HG02610 (cell line): ENCODE measurements around the gene SNX10.

ENCODE experiments used
- ATAC-seq: cut with Tn5 transposase; IDR thresholded peaks from one replicate; pipeline ENCODE4 v1.9.1; 2021; ENCODE audit warnings: mild to moderate bottlenecking, moderate library complexity; ENCODE audit not compliant: unreplicated experiment

The SNX10 gene

GRCh38 chr7:26398756-26399509 lies 107.3 kb downstream of the SNX10 start:
- peak; percentile 89 for ATAC-seq

DNA sequence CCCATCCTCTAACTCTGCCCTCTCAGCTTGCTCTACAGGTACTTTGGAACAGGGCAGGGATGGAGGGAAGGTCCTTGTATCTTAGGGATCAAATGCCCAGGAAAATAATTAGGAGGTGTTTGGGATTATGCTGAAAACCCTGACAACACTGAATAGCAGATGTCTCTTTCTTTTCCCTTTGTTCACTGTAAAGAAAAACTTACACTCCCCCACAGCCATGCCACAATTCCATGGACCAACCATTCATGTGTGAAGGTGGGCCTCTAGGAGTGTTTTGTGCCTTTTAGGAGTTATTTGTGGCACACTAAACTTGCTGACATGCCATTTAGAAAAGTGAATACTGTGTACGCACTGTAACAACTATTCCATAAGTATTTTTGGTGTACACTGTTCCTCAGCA lies 108.1 kb downstream of the SNX10 start:
- ATAC-seq, result no peak

DNA sequence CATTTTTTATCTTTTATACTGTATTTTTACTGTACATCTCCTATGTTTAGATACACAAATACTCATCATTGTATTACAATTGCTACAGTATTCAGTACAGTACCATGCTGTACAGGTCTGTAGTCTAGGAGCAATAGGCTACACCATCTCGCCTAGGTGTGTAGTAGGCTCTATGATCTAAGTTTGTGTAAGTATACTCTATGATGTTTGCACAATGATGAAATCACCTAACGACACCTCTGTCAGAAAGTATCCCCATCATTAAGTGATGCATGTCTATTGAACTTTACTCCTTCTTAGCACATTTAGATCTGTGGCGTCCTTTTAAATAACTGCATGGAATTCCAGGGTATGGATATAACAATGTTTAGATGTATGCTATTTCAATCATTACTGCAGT lies 112.0 kb downstream of the SNX10 start:
- ATAC-seq, result no peak

DNA sequence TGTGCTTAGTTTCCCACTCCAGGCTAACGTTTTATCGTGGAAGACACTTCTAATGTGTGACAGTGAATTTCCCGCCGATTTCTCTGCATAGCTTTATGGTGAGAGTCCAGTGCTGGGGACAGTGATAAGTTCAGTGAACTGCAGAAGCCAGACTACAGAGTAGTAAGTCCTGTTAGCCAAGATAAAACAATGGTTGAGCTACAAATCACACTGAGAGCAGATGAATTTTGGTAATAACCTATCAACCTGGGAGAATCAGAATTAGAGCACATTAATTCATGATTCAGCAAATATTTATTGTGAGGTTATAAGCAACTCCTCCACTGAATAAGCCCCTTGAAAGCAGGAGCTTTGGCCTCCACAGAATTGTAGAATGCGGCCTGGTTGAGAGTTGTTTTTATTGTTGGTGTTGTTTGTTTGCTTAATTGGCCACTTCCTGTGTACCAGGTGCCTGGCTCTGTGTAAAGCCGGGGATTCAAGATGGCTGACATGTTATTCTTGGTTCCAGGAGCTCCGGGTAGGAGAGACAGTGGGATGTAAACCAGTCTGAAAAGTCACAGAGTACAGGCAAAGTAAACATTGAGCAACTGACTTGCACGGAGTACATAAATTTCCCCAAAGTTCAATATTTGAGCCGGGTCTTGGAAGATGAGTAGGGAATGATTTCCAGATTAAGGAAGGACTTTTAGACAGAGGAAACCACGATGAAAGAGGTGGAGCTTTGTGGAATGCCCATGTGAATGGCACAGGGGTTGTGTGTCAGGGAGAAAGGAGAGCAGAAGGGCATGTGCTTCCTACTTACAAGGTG lies 112.7 kb downstream of the SNX10 start:
- no peak for ATAC-seq

DNA sequence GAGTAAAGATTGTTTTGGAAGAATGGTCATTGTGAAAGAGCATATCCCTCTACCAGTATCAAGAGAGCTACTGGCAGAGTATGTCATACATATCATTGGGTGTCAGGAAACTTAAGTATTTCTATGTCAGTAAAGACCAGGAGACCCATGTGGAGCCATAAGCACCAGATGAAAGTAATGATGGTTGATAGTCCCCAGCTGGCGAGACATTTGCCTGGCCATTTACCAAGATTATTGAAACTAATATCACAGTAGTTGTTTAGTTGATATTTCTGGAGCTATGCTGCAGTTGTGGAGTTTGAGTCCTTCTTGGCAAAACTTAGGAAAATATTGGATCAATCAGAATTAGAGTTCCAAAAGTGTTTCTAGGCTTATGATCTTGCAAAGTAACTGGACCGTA lies 114.8 kb downstream of the SNX10 start:
- no peak for ATAC-seq

- ATAC-seq, result no peak
These were observed 118.2 kb downstream of the SNX10 start for GRCh38 chr7:26409661-26410547.

DNA sequence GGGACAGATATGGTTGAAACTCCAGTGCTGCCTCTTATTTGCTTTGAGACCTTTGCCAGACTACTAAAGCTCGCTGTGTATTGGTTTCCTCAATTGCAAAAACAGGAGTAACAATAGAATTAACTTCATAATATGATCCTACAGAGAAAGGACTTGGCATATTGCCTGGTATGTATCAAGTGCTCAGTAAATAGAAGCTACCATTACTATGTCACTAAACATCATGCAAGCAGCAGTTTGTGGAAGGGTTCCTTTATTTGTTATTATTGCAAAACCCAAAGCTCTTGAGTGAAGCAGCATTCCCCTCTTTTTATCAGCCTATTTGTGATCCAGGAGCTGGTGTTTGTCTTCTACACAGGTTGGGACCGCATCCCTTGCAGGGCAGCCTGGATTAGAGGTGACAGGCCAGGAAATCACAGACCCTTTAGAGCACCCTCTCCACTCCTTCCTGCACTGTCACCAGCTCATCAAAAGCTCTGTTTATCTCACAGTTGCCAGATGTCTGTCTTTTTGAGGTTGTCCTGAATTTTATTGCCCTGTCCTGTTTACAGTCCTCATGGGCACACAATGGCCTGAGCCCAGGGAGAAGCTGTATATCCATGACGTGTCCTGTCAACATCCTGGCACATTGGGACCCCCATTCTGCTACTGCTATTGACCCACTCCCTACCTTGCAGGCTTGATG lies 121.5 kb downstream of the SNX10 start:
- no peak for ATAC-seq

DNA sequence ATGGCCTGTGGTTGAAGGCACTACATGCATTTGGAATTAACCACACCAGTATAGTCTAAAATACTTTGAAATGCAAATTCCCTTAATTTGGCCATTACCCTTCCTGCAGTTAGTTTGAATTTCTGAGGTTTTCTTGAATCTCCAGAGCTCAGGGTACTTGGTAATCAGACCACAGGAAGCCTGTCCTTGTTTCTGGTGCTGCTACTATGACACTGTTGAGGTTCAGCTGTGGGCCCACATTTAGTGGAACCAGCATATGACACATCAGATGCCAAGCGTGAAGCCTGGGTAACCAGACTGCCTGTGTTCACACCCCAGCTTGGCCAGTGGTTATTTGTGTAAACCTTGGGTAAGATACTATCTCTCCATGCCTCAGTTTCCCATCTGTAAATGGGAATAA lies 124.3 kb downstream of the SNX10 start:
- no peak for ATAC-seq

GRCh38 chr7:26417911-26418413 lies 126.3 kb downstream of the SNX10 start:
- no peak for ATAC-seq

DNA sequence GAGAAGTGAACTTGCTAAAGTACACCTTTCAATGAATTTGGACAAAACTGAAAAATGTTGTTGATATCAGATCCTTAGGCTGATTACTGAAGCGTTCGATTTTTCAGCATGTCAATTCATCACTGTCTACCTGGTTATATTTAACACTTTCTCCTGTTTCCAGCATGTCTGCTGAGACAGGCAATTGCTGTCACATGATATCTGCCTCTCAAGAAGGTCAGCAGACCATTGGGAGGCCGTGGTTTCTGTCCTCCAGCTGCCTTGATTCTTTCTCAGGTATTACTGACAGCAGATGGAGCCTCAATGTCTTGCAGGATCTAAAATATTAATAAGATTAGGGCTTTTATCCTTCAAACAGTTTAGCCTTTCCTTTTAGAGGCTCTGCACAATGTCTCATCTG lies 127.5 kb downstream of the SNX10 start:
- ATAC-seq, result no peak

DNA sequence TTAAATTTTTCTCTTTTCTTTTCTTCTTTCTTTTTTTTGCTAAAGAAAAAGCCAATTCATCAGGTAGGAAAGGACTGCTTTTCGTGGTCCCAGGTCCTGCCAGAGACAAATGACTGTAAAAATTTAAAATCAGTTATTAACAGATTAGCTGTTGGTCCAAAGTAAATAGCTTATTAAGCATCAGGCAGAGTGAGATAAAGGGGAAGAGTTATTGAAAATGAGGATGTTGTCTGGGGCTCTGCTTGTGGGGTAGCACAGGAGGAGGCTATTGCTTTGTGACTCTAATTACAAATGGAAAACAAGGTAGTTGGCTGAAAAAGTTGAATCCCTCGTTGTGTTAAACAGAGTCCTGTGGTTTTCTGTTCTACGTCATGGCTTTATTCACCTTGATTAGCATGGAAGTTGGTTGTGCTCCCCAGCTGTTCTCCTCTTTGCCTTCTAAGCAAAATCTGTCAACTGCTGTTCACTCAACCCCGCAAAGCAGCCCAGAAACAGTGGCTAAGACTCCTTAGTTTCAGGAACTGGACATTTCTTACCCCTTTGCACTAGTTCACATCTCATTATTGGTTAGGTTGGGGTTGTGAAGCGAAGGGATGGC lies 128.9 kb downstream of the SNX10 start:
- ATAC-seq, result no peak

GRCh38 chr7:26422761-26423160 lies 131.1 kb downstream of the SNX10 start:
- ATAC-seq, result no peak

GRCh38 chr7:26423436-26423835 lies 131.8 kb downstream of the SNX10 start:
- ATAC-seq, result no peak
